ENCODE results near the gene FBF1.
"Not testable (repeated sequence)": the region's sequence is repeated elsewhere in the genome, so short reads cannot be mapped to it uniquely, and the experiment has no call there.

FBF1 gene

GRCh38 chr17:75940727-75941441 lies at the start of gene FBF1:
TSS of gene FBF1 (minus strand) at chr17:75941042. CDS start at chr17:75938149, 2,893 bp downstream.
- FAIRE-seq = no peak

GRCh38 chr17:75987041-75987440 lies 46.2 kb upstream of the FBF1 start:
- FAIRE-seq = no peak

- no peak for FAIRE-seq
These were observed 45.1 kb upstream of the FBF1 start for GRCh38 chr17:75985986-75986385.

- no peak for FAIRE-seq
These were observed 42.8 kb upstream of the FBF1 start for GRCh38 chr17:75983501-75984181.

- no peak for FAIRE-seq
These were observed 40.3 kb upstream of the FBF1 start for GRCh38 chr17:75981019-75981615.

GRCh38 chr17:75980188-75981018 lies 39.6 kb upstream of the FBF1 start:
- no peak for FAIRE-seq

DNA sequence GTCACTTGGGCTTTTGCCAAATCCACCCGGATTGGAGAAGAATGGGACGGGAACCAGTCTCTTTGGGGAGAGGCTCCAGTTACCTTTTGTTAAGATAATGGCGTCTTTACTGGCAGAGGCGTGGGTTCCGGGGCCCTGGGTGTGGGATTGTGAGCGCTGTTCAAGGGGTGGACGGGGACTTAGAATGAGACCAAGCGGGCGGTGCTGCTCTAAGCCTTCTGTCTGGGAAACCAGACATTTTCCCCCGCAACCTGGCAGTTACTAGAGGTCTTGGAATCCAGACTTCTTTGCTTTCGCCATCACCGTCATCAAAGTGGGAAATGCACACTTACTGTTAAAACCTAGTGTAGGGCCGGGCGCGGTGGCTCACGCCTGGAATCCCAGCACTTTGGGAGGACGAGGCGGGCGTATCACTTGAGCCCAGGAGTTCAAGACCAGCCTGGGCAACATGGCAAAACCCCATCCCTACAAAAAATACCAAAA lies 38.9 kb upstream of the FBF1 start:
- FAIRE-seq = no peak

DNA sequence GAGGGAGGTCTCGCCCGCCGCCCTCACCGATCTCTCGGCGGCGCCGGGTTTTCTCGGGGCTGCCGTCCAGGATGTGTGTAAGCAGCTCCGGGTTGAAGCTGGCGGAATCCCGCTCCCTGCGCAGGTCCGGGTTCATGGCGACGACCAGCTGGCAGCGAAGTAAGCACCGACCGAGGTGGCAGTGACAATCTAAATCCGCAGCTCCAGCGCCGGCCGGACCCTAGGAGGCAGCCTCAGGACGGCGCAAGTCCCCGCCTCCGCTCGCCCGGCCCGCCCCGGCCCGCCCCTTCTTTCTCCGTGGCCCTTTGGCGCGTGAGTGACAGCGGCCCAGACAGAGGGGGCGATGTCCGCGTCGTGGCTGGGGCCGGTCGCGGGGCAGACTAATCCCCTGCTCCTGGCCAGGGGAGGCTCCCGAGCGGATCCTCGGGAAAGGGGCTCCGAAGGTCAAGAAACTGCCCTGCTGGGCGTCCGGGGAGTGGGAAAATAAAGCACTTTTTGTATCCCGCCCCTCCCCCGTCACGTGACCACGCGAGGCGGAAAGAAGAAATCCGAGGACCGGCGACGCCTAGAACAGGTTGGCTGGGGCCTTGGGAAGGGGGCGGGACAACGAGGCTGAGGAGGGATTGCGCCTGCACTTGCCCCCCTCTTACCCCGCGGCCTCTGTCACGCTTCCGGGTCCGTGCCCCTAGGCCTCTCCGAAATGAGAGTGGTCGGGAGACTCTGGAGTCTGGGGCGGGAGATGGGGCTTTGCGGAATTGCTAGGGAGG lies 38.3 kb upstream of the FBF1 start, which contains the start of the genes ACOX1 and TEN1:
TSS of gene ACOX1 (minus strand) at position 229 of the 767 bp plus-strand sequence. CDS start at position 136, 93 bp downstream.
TSS of gene TEN1 (plus strand) at position 303 of the 767 bp plus-strand sequence. CDS start 6,953 bp downstream, outside the sequence.
- FAIRE-seq = no peak

- FAIRE-seq = no peak
These were observed 35.5 kb upstream of the FBF1 start for GRCh38 chr17:75976175-75976848.

DNA sequence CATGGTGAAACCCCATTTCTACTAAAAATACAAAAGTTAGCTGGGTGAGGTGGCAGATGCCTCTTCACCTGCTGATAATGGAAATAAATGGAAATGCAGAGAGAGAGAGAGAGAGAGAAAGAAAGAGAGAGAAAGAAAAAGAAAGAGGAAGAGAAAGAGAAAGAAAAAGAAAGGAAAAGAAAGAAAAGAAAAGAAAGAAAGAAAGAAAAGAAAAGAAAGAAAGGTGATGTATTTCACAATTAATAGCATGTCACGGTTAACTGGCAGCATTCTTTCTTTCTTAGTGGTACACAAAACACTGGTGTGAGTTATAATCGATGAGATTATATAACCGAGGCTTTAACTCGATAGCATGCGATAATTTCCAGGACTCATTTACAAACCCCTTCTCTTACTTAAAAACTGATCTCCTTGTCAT lies 34.9 kb upstream of the FBF1 start:
- no peak for FAIRE-seq

GRCh38 chr17:75975187-75975586 lies 34.3 kb upstream of the FBF1 start:
- not testable (repeated sequence) for FAIRE-seq

DNA sequence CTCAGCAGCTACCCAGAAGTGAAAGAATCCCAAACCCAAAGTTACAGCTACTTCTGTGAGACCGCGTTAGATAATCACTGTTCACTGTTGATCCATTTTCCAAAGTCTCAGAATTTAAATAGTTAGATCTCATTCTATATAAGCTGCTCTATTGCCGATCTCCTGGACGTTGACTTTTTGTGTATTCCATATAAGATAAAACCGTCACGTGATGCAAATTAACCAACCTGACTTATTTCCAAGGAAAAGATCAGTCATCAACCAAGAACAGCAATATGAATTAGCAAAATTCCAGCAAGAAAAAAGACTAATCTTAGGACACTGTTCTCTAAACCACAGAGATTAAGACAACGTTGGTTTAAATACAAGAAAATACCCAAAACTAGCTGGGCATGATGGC lies 29.8 kb upstream of the FBF1 start:
- FAIRE-seq = no peak

GRCh38 chr17:75970011-75970523 lies 29.2 kb upstream of the FBF1 start:
- no peak for FAIRE-seq

GRCh38 chr17:75969044-75969443 lies 28.2 kb upstream of the FBF1 start:
- not testable (repeated sequence) for FAIRE-seq

- no peak for FAIRE-seq
These were observed 24.6 kb upstream of the FBF1 start for GRCh38 chr17:75965468-75965867.

DNA sequence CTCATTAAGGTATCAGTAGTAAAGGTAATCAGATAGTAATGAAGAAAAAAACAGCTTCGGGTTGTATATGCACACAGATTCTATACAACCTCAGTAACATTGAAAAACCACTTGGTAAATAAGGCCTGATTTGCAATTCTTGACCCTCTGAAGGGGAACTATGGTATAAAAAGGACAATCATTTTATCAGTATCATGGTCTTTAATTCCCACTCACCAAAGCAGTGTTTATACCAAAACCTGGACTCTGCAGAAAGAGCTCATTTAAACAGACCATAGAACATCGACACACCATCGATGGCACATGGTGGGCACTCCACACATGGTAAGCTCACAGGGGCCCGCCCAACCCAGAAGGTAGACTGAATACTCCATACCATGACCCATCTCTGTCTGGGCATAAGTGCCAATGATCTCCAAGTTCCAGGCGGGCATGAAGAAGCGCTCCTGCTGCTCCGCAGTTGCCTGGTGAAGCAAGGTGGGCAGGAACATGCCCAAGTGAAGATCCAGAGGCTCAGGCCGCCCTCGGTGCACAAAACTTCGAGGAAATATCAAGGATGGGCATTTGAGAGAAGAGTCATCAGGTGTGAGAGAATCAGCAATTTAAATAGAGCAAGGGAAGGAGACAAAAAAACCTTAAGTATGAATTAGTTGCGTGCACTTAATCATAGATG lies 19.1 kb upstream of the FBF1 start:
- FAIRE-seq = no peak

GRCh38 chr17:75959051-75959838 lies 18.4 kb upstream of the FBF1 start:
- FAIRE-seq = no peak

DNA sequence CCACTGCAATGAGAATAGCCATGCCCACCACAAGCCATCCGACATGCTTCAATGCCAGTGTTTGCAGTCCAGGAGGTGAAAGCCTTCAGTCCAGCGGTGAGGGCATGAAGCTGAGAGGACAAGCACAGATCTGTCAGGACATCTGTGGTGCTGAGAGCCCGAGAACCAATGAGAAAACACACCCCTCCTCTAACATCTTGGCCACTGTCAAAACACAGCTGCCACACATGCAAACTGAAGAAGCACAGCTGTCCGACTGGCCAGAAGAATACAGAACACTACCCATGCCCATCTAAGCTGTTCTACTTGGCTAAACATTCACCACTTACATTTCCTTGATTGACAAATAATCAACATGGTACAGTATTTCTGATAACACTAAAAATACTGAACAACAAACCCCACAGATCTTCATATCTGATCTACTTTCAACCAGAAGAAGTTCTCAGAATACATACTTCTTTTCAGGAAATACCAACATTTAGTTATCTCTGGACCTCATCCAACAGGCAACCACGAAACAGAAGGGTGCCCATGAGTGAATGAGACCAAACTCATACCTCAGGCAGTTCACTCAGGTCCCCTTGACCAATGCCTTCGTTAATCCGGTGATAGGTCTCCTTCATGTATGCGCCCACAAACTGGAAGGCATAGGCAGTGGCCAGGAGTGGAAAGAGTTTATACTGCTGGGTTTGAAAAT lies 10.2 kb upstream of the FBF1 start:
- no peak for FAIRE-seq

DNA sequence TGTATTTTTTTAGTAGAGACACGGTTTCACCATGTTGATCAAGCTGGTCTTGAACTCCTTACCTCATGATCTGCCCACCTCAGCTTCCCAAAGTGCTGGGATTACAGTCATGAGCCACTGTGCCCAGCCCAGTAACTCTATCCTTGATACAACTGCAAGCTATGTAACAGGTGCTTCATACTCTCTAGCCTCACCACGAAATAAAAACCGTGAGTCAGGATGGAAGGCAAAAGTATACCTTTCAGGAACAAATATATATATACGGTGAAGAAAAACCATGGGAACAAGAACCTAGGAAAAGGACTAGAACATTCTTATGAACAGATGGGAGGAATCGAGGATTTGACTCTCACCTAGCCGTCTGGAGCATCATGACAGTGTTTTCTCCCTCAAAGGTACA lies 9.6 kb upstream of the FBF1 start:
- FAIRE-seq = no peak
